Central memory CD8-positive, alpha-beta T cell (primary cell): ENCODE data around the gene ARHGAP44.

Experiments
- ATAC-seq: fragments of 150-1000 bp; cut with Tn5 transposase; replicated peaks from 2 replicates; pipeline ENCODE4 v1.10.0; 2022; ENCODE audit warnings: mild to moderate bottlenecking, moderate FRiP score, moderate number of reproducible peaks; ENCODE audit not compliant: poor library complexity, severe bottlenecking; ENCODE audit errors: extremely low read depth
- DNase-seq, 2 donors: peaks; one replicate each; pipeline ENCODE4 v3.0.0; 2021; ENCODE audit warnings: low spot score in 2 of 2
- H3K27ac Mint-ChIP-seq: one replicate; pipeline ENCODE4 v1.8.0; 2022; ENCODE audit warnings: low read depth, mild to moderate bottlenecking, moderate library complexity, mixed read lengths
- H3K27me3 Mint-ChIP-seq: one replicate; pipeline ENCODE4 v1.8.0; 2022; ENCODE audit warnings: mixed read lengths
- H3K36me3 Mint-ChIP-seq: one replicate; pipeline ENCODE4 v1.8.0; 2022; ENCODE audit warnings: mild to moderate bottlenecking, moderate library complexity, mixed read lengths; ENCODE audit not compliant: insufficient read depth
- H3K4me1 Mint-ChIP-seq: one replicate; pipeline ENCODE4 v1.8.0; 2022; ENCODE audit warnings: mixed read lengths
- H3K4me3 Mint-ChIP-seq: one replicate; pipeline ENCODE4 v1.8.0; 2022; ENCODE audit warnings: mild to moderate bottlenecking, moderate library complexity, mixed read lengths
- H3K9me3 Mint-ChIP-seq: one replicate; pipeline ENCODE4 v1.8.0; 2022; ENCODE audit warnings: mixed read lengths

ARHGAP44 gene

GRCh38 chr17:12955521-12955920 is 166.2 kb downstream of the ARHGAP44 start:
- Mint-ChIP-seq H3K4me1 (no peaks in the 10 kb centered on the region), H3K27ac (no peak overlapping the region), H3K4me3 (no peak overlapping the region), H3K27me3 (peaks cover 9% of the 10 kb centered on the region), H3K9me3 (no peaks in the 10 kb centered on the region), H3K36me3 (no peaks in the 10 kb centered on the region)
- no peak for DNase-seq
- ATAC-seq: no peak

- Mint-ChIP-seq H3K36me3 (no peaks in the 10 kb centered on the region), H3K4me3 (no peak overlapping the region), H3K9me3 (no peaks in the 10 kb centered on the region), H3K4me1 (no peaks in the 10 kb centered on the region), H3K27ac (no peak overlapping the region), H3K27me3 (peaks cover 9% of the 10 kb centered on the region)
- ATAC-seq (no peak), DNase-seq (no peak)
These were observed 169.5 kb downstream of the ARHGAP44 start for GRCh38 chr17:12958786-12959185.

GRCh38 chr17:12959441-12959840 is 170.1 kb downstream of the ARHGAP44 start:
- no peak for DNase-seq

GRCh38 chr17:12961655-12962054 is 172.4 kb downstream of the ARHGAP44 start:
- H3K4me1 Mint-ChIP-seq: no peaks in the 10 kb centered on the region
- peaks cover 18% of the 10 kb centered on the region for H3K27me3 Mint-ChIP-seq
- H3K4me3 Mint-ChIP-seq: no peak overlapping the region
- no peaks in the 10 kb centered on the region for H3K9me3 Mint-ChIP-seq
- no peaks in the 10 kb centered on the region for H3K36me3 Mint-ChIP-seq
- no peak for ATAC-seq
- no peak overlapping the region for H3K27ac Mint-ChIP-seq
- no peak for DNase-seq

More at GRCh38 chr17:12959441-12959840, 170.1 kb downstream of the ARHGAP44 start:
- Mint-ChIP-seq H3K27ac (no peak overlapping the region), H3K27me3 (peaks cover 9% of the 10 kb centered on the region), H3K9me3 (no peaks in the 10 kb centered on the region), H3K4me1 (no peaks in the 10 kb centered on the region), H3K36me3 (no peaks in the 10 kb centered on the region), H3K4me3 (no peak overlapping the region)
- no peak for ATAC-seq

GRCh38 chr17:12963505-12963904 is 174.2 kb downstream of the ARHGAP44 start:
- Mint-ChIP-seq H3K27ac (no peak overlapping the region), H3K4me3 (no peak overlapping the region), H3K27me3 (peaks cover 32% of the 10 kb centered on the region), H3K4me1 (no peaks in the 10 kb centered on the region), H3K9me3 (no peaks in the 10 kb centered on the region), H3K36me3 (no peaks in the 10 kb centered on the region)
- ATAC-seq (no peak), DNase-seq (no peak)

- no peak for ATAC-seq
- Mint-ChIP-seq H3K4me3 (no peak overlapping the region), H3K36me3 (no peaks in the 10 kb centered on the region), H3K27me3 (peaks cover 38% of the 10 kb centered on the region), H3K27ac (no peak overlapping the region), H3K4me1 (no peaks in the 10 kb centered on the region), H3K9me3 (no peaks in the 10 kb centered on the region)
- no peak for DNase-seq
These were observed 174.9 kb downstream of the ARHGAP44 start for GRCh38 chr17:12964162-12964561.

GRCh38 chr17:12964840-12965239 is 175.5 kb downstream of the ARHGAP44 start:
- DNase-seq (no peak), ATAC-seq (no peak)
- Mint-ChIP-seq H3K27ac (no peak overlapping the region), H3K4me3 (no peak overlapping the region), H3K4me1 (no peaks in the 10 kb centered on the region), H3K9me3 (no peaks in the 10 kb centered on the region), H3K36me3 (no peaks in the 10 kb centered on the region), H3K27me3 (peaks cover 38% of the 10 kb centered on the region)

- H3K4me1 Mint-ChIP-seq: no peaks in the 10 kb centered on the region
- no peak overlapping the region for H3K4me3 Mint-ChIP-seq
- H3K36me3 Mint-ChIP-seq: no peaks in the 10 kb centered on the region
- no peaks in the 10 kb centered on the region for H3K9me3 Mint-ChIP-seq
- H3K27ac Mint-ChIP-seq: no peak overlapping the region
- ATAC-seq (no peak), DNase-seq (no peak)
- peaks cover 48% of the 10 kb centered on the region for H3K27me3 Mint-ChIP-seq
These were observed 176.7 kb downstream of the ARHGAP44 start for GRCh38 chr17:12965988-12966387.

- no peak overlapping the region for H3K4me3 Mint-ChIP-seq
- H3K9me3 Mint-ChIP-seq: no peaks in the 10 kb centered on the region
- ATAC-seq (no peak), DNase-seq (no peak)
- H3K27me3 Mint-ChIP-seq: peaks cover 52% of the 10 kb centered on the region
- no peak overlapping the region for H3K27ac Mint-ChIP-seq
- no peaks in the 10 kb centered on the region for H3K36me3 Mint-ChIP-seq
- H3K4me1 Mint-ChIP-seq: no peaks in the 10 kb centered on the region
These were observed 177.1 kb downstream of the ARHGAP44 start for GRCh38 chr17:12966413-12966812.

GRCh38 chr17:12967962-12968361 is 178.7 kb downstream of the ARHGAP44 start:
- no peak for DNase-seq
- Mint-ChIP-seq H3K27me3 (peaks cover 62% of the 10 kb centered on the region), H3K4me1 (no peaks in the 10 kb centered on the region), H3K36me3 (no peaks in the 10 kb centered on the region), H3K27ac (no peak overlapping the region), H3K4me3 (no peak overlapping the region), H3K9me3 (no peaks in the 10 kb centered on the region)
- ATAC-seq: no peak

GRCh38 chr17:12973496-12974004 is 184.3 kb downstream of the ARHGAP44 start:
- peaks cover 83% of the 10 kb centered on the region for H3K27me3 Mint-ChIP-seq
- no peaks in the 10 kb centered on the region for H3K9me3 Mint-ChIP-seq
- H3K27ac Mint-ChIP-seq: no peak overlapping the region
- DNase-seq (no peak), ATAC-seq (no peak)
- H3K4me1 Mint-ChIP-seq: no peaks in the 10 kb centered on the region
- no peaks in the 10 kb centered on the region for H3K36me3 Mint-ChIP-seq
- H3K4me3 Mint-ChIP-seq: no peak overlapping the region

- Mint-ChIP-seq H3K27ac (no peak overlapping the region), H3K4me3 (no peak overlapping the region), H3K36me3 (no peaks in the 10 kb centered on the region), H3K9me3 (no peaks in the 10 kb centered on the region), H3K4me1 (no peaks in the 10 kb centered on the region), H3K27me3 (peaks cover 80% of the 10 kb centered on the region)
- DNase-seq (no peak), ATAC-seq (no peak)
These were observed 184.8 kb downstream of the ARHGAP44 start for GRCh38 chr17:12974005-12974531.

- no peaks in the 10 kb centered on the region for H3K9me3 Mint-ChIP-seq
- peaks cover 49% of the 10 kb centered on the region for H3K27me3 Mint-ChIP-seq
- no peak for ATAC-seq
- H3K4me1 Mint-ChIP-seq: peaks cover 3% of the 10 kb centered on the region
- no peak overlapping the region for H3K27ac Mint-ChIP-seq
- DNase-seq: no peak
- H3K36me3 Mint-ChIP-seq: peaks cover under 1% of the 10 kb centered on the region
- no peak overlapping the region for H3K4me3 Mint-ChIP-seq
These were observed 187.9 kb downstream of the ARHGAP44 start for GRCh38 chr17:12977008-12977751.
